SU-DHL-6 (cell line): ENCODE data around the gene TANC1.

ENCODE experiments used
- H2AFZ ChIP-seq: fragments of 200-600 bp; sonication (generic); 2 replicates; pipeline ENCODE4 v1.6.1; 2014; ENCODE audit warnings: low read depth, mild to moderate bottlenecking, moderate library complexity, mixed read lengths, antibody characterized with exemption, low read length; ENCODE audit not compliant: severe bottlenecking
- H3F3A ChIP-seq: fragments of 200-600 bp; shearing (Covaris generic); 2 replicates; pipeline ENCODE4 v1.6.0; 2016; ENCODE audit warnings: antibody characterized with exemption, mild to moderate bottlenecking; ENCODE audit not compliant: insufficient read depth
- H3K27ac ChIP-seq: fragments of 200-600 bp; sonication (generic); 2 replicates; pipeline ENCODE4 v1.5.1; 2016; ENCODE audit warnings: low read depth, mild to moderate bottlenecking, low read length, moderate library complexity, mixed read lengths
- H3K27me3 ChIP-seq: fragments of 200-600 bp; sonication (generic), shearing (Covaris generic); 2 replicates; pipeline ENCODE4 v1.6.0; 2014; ENCODE audit warnings: mild to moderate bottlenecking, low read length
- H3K36me3 ChIP-seq: fragments of 200-600 bp; sonication (generic); 2 replicates; pipeline ENCODE4 v1.6.1; 2014; ENCODE audit warnings: mild to moderate bottlenecking, low read length, mixed read lengths
- H3K4me2 ChIP-seq: fragments of 300-600, 200-600 bp; shearing (Covaris generic), sonication (generic); 2 replicates; pipeline ENCODE4 v1.6.0; 2014; ENCODE audit warnings: low read length, low read depth, mild to moderate bottlenecking; ENCODE audit not compliant: poor library complexity, severe bottlenecking
- H3K4me3 ChIP-seq: fragments of 200-600 bp; sonication (generic); 2 replicates; pipeline ENCODE4 v1.5.1; 2014; ENCODE audit warnings: antibody characterized with exemption, low read length, mild to moderate bottlenecking, mixed read lengths; ENCODE audit not compliant: insufficient read depth, poor library complexity, severe bottlenecking
- H3K79me2 ChIP-seq: fragments of 200-600 bp; sonication (generic); 2 replicates; pipeline ENCODE4 v1.6.1; 2014; ENCODE audit warnings: mild to moderate bottlenecking, low read length, moderate library complexity; ENCODE audit not compliant: insufficient read depth
- H3K9ac ChIP-seq: fragments of 200-600 bp; sonication (generic); 2 replicates; pipeline ENCODE4 v1.7.0; 2014; ENCODE audit warnings: mild to moderate bottlenecking, low read length
- H3K9me2 ChIP-seq: fragments of 200-600 bp; sonication (generic); replicated peaks from 2 replicates; pipeline ENCODE4 v1.6.1; 2014; ENCODE audit warnings: low read length; ENCODE audit not compliant: insufficient read depth
- H3K9me3 ChIP-seq: fragments of 200-600 bp; sonication (generic); 2 replicates; pipeline ENCODE4 v1.6.1; 2014; ENCODE audit warnings: low read length, mixed read lengths; ENCODE audit not compliant: insufficient read depth
- H4K20me1 ChIP-seq: fragments of 200-600 bp; sonication (generic); 2 replicates; pipeline ENCODE4 v1.6.1; 2014; ENCODE audit warnings: low read depth, mild to moderate bottlenecking, antibody characterized with exemption, low read length, moderate library complexity, mixed read lengths
- CTCF ChIP-seq: fragments of 200-600 bp; sonication (generic); IDR thresholded peaks from one replicate; pipeline ENCODE4 v1.5.1; 2017; ENCODE audit warnings: antibody characterized with exemption, mild to moderate bottlenecking, low read length, moderate library complexity; ENCODE audit not compliant: insufficient read depth, poor library complexity, severe bottlenecking
- EZH2phosphoT487 ChIP-seq: fragments of 200-600 bp; sonication (generic), shearing (Covaris generic); conservative IDR thresholded peaks from 2 replicates; pipeline ENCODE4 v1.6.1; 2018; ENCODE audit warnings: mild to moderate bottlenecking, antibody characterized with exemption, low read length, moderate library complexity, mixed read lengths

TANC1 gene

GRCh38 chr2:159172403-159172802, 204.0 kb downstream of the TANC1 start:
- H3K4me2 ChIP-seq, result no peak overlapping the region

GRCh38 chr2:159174759-159175158, 206.3 kb downstream of the TANC1 start:
- TF ChIP-seq CTCF, result no peak
- no peak for TF ChIP-seq EZH2phosphoT487
- Histone ChIP-seq H3K9me3 (no peaks in the 10 kb centered on the region), H3K79me2 (no peaks in the 10 kb centered on the region), H3K4me2 (no peak overlapping the region), H3K36me3 (no peaks in the 10 kb centered on the region), H4K20me1 (no peaks in the 10 kb centered on the region), H2AFZ (no peak overlapping the region), H3F3A (no peaks in the 10 kb centered on the region), H3K9me2 (no peaks in the 10 kb centered on the region), H3K9ac (no peak overlapping the region), H3K4me3 (no peak overlapping the region), H3K27ac (no peak overlapping the region), H3K27me3 (no peaks in the 10 kb centered on the region)

More at GRCh38 chr2:159172403-159172802, 204.0 kb downstream of the TANC1 start:
- Histone ChIP-seq H3K79me2 (no peaks in the 10 kb centered on the region), H4K20me1 (no peaks in the 10 kb centered on the region), H3K9me3 (no peaks in the 10 kb centered on the region), H3K27me3 (no peaks in the 10 kb centered on the region), H3K27ac (no peak overlapping the region), H3K9ac (no peak overlapping the region), H3K36me3 (no peaks in the 10 kb centered on the region), H3F3A (no peaks in the 10 kb centered on the region), H3K4me3 (no peak overlapping the region), H3K9me2 (no peaks in the 10 kb centered on the region), H2AFZ (no peak overlapping the region)
- TF ChIP-seq EZH2phosphoT487 (no peak), CTCF (no peak)

GRCh38 chr2:159175182-159175581, 206.7 kb downstream of the TANC1 start:
- Histone ChIP-seq H3K27me3 (no peaks in the 10 kb centered on the region), H4K20me1 (no peaks in the 10 kb centered on the region), H3K9me3 (no peaks in the 10 kb centered on the region), H2AFZ (no peak overlapping the region), H3F3A (no peaks in the 10 kb centered on the region), H3K27ac (no peak overlapping the region), H3K36me3 (no peaks in the 10 kb centered on the region), H3K9me2 (no peaks in the 10 kb centered on the region), H3K79me2 (no peaks in the 10 kb centered on the region), H3K4me2 (no peak overlapping the region), H3K4me3 (no peak overlapping the region), H3K9ac (no peak overlapping the region)
- TF ChIP-seq EZH2phosphoT487 (no peak), CTCF (no peak)

GRCh38 chr2:159175927-159176326, 207.5 kb downstream of the TANC1 start:
- H3K9me2 ChIP-seq, result no peaks in the 10 kb centered on the region
- no peaks in the 10 kb centered on the region for H3K36me3 ChIP-seq
- H3K79me2 ChIP-seq, result no peaks in the 10 kb centered on the region
- H3K9ac ChIP-seq, result no peak overlapping the region
- no peaks in the 10 kb centered on the region for H4K20me1 ChIP-seq
- H3K9me3 ChIP-seq, result no peaks in the 10 kb centered on the region
- H3K4me2 ChIP-seq, result no peak overlapping the region
- no peak overlapping the region for H3K4me3 ChIP-seq
- no peak overlapping the region for H3K27ac ChIP-seq
- TF ChIP-seq EZH2phosphoT487 (no peak), CTCF (no peak)
- H3F3A ChIP-seq, result no peaks in the 10 kb centered on the region
- no peaks in the 10 kb centered on the region for H3K27me3 ChIP-seq
- no peak overlapping the region for H2AFZ ChIP-seq
